Activated T-helper 9 cell treated with anti-CD3 and anti-CD28 coated beads, Interleukin-2, amount 50 U/mL, for 16 hours (primary cell): ENCODE results near the gene DCUN1D3.

Experiments used
- DNase-seq: peaks from one replicate; pipeline ENCODE4 v3.0.0-alpha.2; 2020; ENCODE audit warnings: low read depth

DCUN1D3 gene

DNA sequence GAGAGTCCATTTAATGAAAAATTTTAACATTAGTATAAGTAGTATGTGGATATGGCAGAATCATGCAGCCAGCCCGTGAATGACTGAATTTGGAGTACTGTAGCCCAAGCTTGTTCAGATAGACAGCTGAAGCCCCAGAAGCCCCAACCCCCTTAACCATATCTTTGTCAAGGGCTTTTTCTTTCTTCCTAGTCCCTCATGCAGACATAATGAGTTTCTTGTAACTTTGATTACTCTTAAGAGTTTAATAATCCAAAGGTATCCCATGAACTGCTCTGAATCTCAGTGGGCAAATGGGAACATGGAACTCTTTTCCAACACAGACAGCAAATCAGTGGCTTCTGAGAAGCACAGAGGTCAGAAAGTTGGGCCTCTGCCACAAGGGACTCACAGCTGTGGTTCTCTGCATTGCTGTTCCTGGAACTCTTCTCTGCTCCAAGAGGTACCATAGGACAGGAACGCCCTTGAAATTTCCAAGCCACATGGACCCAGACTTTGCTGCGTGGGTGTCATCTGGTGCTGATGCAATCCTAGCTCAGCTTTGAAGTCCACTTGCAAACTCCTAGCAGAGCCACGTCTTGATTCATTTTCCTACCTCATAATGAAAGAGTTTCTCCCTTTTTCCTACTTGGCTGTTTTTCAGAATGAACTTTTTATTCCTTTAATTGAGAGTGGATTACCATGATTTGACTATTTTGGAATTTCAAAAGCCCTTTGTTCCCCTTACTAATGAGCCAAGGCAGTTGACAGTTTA lies 18.5 kb upstream of the DCUN1D3 start:
- DNase-seq = no peak

GRCh38 chr16:20916942-20917341 lies 16.8 kb upstream of the DCUN1D3 start:
- DNase-seq = no peak

DNA sequence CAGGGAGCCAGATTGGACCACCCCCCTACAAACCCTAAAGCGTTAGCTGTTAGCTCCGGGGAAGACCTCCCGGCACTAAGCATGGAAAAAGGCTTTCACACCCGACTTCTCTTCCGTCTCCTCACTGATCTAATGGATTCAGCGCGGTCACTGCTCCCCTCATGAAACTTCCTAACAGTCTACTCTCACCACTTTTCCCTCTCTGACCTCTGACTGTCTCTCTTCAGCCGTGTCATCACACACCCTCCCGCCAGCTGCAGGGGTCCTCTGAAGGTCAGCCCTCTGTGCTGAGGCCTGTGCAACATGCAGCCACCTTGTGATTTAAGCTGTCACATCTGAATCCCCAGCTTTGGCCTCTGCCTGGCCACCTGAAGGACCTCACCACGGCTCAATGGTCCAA lies 16.1 kb upstream of the DCUN1D3 start:
- no peak for DNase-seq

- DNase-seq = no peak
Measured at GRCh38 chr16:20911361-20911760, 11.2 kb upstream of the DCUN1D3 start.

- no peak for DNase-seq
Measured at GRCh38 chr16:20910781-20911321, 10.7 kb upstream of the DCUN1D3 start.

- DNase-seq = no peak
Measured at GRCh38 chr16:20906341-20907255, 6.4 kb upstream of the DCUN1D3 start.

DNA sequence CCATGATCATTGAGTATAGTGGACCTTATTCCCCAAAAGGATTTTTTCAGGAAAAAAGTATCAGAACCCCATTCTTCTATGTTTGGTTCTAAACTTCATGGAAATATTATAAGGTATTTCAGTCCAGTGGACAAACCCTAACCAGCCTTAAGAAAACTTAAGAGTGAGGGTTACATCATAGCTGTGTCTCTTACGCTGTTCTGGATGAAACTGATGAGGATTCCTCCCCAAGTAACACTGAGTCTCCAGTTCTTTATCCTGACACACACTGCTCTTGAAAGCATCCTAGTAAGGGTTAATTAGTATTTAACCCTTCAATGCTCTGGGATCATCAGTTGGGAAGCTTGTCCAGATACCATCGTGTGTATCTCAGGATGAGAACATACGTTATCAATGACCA lies 5.4 kb upstream of the DCUN1D3 start:
- DNase-seq = no peak

GRCh38 chr16:20904507-20905081 lies 4.4 kb upstream of the DCUN1D3 start:
- DNase-seq = no peak

DNA sequence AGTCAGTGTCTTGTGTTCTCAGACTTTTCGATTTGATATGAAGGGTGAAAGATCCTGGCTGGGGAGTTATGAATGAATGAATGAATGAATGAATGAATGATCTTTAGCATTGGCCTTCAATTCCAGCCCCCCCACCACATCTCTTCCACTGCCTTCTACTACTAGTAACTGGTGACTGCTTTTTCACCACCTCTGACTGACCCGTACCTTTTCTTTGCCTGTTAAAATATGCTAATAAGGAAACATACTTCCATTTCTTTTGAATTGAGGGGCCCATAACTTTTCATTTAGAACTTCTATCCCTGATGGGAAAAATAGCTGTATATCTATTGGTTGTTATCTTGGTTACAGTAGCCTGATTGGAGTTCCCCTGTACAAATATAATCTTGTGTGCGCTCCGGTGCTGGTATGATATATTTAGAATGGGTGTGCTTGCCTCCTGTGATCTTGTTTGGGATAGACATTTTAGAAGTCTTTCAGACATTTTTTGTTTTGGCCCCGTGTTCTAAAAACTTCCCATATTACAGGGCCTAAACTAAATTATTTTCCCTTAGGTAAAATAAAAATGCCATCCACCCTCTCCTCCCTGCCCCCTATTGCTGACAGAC lies 3.8 kb upstream of the DCUN1D3 start:
- DNase-seq = no peak

- no peak for DNase-seq
Measured at GRCh38 chr16:20903116-20903898, 3.1 kb upstream of the DCUN1D3 start.

DNA sequence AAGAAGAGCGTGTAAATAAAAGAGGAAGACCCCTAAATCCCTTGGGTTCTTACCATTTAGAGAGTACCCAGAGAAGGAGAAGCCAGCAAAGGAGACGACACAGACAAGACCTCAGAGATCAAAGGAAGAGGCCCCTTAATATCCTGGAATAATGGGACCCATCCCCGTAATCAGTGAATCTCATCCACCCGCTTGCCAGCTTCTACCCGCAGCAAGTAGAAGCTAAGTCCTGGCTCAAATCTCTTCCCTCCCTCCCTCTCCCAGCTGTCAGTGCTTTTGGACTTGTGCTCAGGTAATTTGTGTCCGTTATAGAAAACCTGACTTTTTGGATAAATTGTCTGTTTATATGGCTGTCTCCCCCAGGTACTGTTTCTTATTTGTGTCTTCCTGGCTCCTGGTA lies 2.3 kb upstream of the DCUN1D3 start:
- no peak for DNase-seq

DNA sequence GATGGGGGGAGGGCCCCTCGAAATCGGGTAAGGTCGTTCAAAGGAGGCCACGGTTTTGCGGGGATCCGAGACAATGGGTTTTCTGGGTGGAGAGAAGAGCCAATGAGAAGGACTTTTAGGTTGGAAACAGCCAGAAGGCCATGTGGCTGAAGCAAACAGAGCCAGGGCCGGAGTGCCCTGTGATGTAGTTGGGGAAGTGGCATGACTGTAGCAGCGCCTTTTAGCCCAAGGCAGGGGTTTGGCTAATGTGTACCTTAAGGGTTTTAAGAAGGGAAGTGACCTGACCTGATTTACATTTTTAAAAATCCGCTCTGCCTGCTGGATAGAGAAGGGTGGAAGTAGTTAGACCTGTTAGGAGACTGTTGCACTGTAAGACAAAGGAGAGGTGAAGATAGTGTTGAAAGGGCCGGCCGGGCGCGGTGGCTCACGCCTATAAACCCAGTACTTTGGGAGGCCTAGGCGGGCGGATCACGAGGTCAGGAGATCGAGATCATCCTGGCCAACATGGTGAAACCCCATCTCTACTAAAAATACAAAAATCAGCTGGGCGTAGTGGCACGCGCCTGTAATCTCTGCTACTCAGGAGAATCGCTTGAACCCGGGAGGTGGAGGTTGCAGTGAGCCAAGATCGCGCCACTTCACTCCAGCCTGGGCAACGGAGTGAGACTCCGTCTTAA lies 1.4 kb upstream of the DCUN1D3 start:
- no peak for DNase-seq

DNA sequence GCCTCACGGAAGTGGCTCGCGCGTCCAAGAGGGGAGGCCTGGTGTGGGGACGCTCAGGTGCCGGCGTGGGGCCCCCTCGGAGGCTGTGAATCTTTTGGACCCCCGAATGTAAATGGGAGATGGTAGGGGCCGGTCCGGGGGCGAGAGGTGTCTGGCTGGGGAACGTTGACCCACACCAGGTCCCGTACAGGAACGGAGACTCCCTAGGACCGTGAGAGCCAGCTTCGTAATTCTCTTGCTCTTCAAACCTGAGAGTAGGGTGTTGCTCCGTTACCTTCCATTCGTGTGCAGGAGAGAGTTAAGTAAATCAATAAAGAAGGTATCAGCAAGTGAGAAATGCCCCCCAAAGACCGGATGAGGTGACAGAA lies 894 bp upstream of the DCUN1D3 start:
- no peak for DNase-seq

GRCh38 chr16:20899477-20900298 lies 470 bp downstream of the DCUN1D3 start:
- DNase-seq = no peak

DNA sequence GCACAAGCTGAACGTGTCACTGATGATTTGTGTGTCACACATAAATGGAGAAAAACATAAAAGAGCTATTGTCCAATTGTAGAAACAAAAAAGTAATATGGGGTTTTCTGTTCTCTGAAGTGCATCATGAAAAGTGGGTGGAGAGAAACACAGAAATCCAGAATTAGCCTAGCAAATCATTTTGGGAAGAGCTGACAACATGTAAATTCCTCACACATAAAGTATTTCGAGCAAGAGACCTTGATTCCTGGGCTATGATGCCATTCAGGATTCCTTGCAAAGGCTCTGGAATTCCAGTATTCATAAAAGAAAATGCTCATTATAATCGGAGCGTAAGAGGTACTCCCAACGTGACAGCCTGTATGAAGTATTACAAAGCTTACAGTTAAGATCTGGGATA lies 1.1 kb downstream of the DCUN1D3 start:
- DNase-seq = no peak

- DNase-seq = no peak
Measured at GRCh38 chr16:20897922-20898321, 2.2 kb downstream of the DCUN1D3 start.

GRCh38 chr16:20897253-20897897 lies 2.8 kb downstream of the DCUN1D3 start:
- no peak for DNase-seq

DNA sequence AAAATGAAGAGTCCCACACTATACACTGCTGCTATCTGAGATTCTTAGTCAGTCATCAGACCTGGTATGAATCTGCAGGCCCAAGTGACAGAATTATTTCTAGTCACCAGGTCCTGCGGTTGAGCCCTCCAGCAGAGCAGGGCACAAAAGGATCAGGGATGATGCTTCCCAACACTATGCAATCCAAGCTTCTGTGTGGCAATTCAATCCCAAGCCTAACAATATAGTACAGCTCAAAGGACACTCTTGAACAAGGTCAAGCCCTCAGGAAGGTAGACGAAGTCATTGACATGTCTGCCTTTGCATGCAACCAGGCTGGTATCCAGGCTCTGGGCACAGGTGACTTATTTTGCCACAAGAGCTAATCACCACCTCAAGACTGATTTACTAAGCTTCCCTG lies 5.8 kb downstream of the DCUN1D3 start:
- no peak for DNase-seq

- DNase-seq = no peak
Measured at GRCh38 chr16:20889625-20890275, 10.4 kb downstream of the DCUN1D3 start.
